HUES48 (cell line): ENCODE results near the gene BIVM.

Source experiments
- H3K27ac ChIP-seq: one replicate; pipeline ENCODE4 v1.7.0; 2013; ENCODE audit warnings: low read depth, low read length, inconsistent platforms
- H3K27me3 ChIP-seq: 2 replicates; pipeline ENCODE4 v1.6.1; 2013; ENCODE audit warnings: mild to moderate bottlenecking, low read length; ENCODE audit not compliant: control insufficient read depth, insufficient read depth
- H3K36me3 ChIP-seq: 2 replicates; pipeline ENCODE4 v1.6.1; 2013; ENCODE audit warnings: low read length; ENCODE audit not compliant: control insufficient read depth, insufficient read depth
- H3K4me1 ChIP-seq: 2 replicates; pipeline ENCODE4 v1.6.1; 2013; ENCODE audit warnings: mild to moderate bottlenecking, low read length; ENCODE audit not compliant: control insufficient read depth, insufficient read depth
- H3K4me3 ChIP-seq: 2 replicates; pipeline ENCODE4 v1.5.1; 2013; ENCODE audit warnings: mild to moderate bottlenecking, low read depth, low read length
- H3K9ac ChIP-seq: 2 replicates; pipeline ENCODE4 v1.6.1; 2013; ENCODE audit warnings: mild to moderate bottlenecking, low read depth, low read length, moderate library complexity
- H3K9me3 ChIP-seq: 2 replicates; pipeline ENCODE4 v1.6.1; 2013; ENCODE audit warnings: low read length; ENCODE audit not compliant: control insufficient read depth, insufficient read depth

The BIVM gene

DNA sequence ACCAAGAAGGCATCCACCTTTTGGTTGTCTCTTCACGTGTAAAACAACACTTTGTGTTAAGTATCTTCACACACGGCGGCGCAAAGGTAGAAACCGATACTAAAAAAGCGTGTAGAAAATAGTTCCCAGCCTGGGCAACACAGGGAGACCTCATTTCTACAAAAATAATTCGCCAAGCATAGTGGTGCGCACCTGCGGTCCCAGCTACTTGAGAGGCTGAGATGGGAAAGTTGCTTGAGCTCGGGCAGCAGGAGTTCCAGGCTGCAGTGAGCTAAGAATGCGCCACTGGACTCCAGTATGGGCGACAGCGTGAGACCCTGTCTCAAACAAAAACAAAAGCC is 46.3 kb downstream of the BIVM start:
- no peaks in the 10 kb centered on the region for H3K4me1 ChIP-seq
- peak overlapping the region; percentile 90 for H3K9ac ChIP-seq
- no peaks in the 10 kb centered on the region for H3K36me3 ChIP-seq
- H3K27me3 ChIP-seq, result no peaks in the 10 kb centered on the region
- H3K4me3 ChIP-seq, result peak overlapping the region; percentile 99
- peak overlapping the region; percentile 95 for H3K27ac ChIP-seq
- H3K9me3 ChIP-seq, result no peaks in the 10 kb centered on the region

GRCh38 chr13:102845630-102846260 is 46.8 kb downstream of the BIVM start, which contains the start of gene ERCC5:
TSS of gene ERCC5 (plus strand) at chr13:102846032. CDS start at chr13:102846267, 235 bp downstream.
- Histone ChIP-seq H3K27ac (peak within 1 kb of the TSS; percentile 95), H3K9ac (peak within 1 kb of the TSS; percentile 90), H3K27me3 (no peaks in the 10 kb centered on the region), H3K4me3 (peak within 1 kb of the TSS; percentile 99), H3K36me3 (no peaks in the 10 kb centered on the region), H3K4me1 (no peaks in the 10 kb centered on the region), H3K9me3 (no peaks in the 10 kb centered on the region)

GRCh38 chr13:102846261-102847015 is 47.5 kb downstream of the BIVM start:
- Histone ChIP-seq H3K9me3 (no peaks in the 10 kb centered on the region), H3K4me1 (no peaks in the 10 kb centered on the region), H3K27me3 (no peaks in the 10 kb centered on the region), H3K36me3 (no peaks in the 10 kb centered on the region), H3K9ac (peak overlapping the region; percentile 90), H3K4me3 (peak overlapping the region; percentile 99), H3K27ac (peak overlapping the region; percentile 95)

DNA sequence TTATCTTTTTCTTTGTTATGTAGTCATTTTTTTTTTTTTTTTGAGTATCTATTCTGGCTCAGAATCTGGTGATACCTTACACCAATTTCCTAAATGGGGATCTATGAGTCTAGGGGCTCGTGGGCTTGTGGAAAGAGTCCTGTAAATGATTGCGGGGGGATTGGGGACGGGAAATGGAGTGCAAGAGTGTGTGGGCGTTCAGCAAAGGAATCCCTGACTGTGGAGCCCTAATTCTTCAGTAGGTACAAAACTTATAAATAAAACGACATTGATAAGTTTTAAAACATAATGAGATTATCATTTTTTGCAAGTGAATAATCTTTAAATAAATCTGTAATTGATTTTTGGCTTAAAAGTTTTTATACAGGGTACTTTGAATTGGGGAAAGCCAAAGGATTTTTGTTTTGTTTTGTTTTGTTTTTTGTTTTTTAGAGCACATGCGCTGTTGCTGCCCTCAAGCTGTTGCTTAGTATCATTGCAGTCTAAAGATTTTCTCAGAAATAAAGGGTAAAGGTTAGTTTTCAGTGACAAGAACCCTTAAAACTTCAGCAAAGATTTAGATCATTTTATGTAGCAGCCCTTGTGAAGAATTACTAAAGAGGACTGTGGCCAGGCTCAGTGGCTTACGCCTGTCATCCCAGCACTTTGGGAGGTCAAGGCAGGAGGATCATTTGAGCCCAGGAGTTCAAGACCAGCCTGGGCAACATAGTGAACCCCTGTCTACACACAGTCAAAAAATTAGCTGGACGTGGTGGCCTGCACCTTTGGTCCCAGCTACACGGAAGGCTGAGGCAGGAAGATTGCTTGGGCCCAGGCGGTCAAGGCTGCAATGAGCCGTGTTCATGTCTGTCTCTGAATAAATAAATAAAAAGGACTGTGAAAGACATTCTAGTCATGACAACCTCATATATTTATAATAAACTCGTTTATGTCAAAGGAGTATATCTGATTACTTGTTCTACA is 48.6 kb downstream of the BIVM start:
- no peak overlapping the region for H3K9ac ChIP-seq
- H3K27me3 ChIP-seq, result no peaks in the 10 kb centered on the region
- H3K9me3 ChIP-seq, result no peaks in the 10 kb centered on the region
- H3K4me1 ChIP-seq, result no peaks in the 10 kb centered on the region
- no peaks in the 10 kb centered on the region for H3K36me3 ChIP-seq
- no peak overlapping the region for H3K27ac ChIP-seq
- peak overlapping the region; percentile 99 for H3K4me3 ChIP-seq

- no peaks in the 10 kb centered on the region for H3K4me1 ChIP-seq
- H3K9me3 ChIP-seq, result no peaks in the 10 kb centered on the region
- H3K4me3 ChIP-seq, result no peak overlapping the region
- H3K9ac ChIP-seq, result no peak overlapping the region
- H3K36me3 ChIP-seq, result peaks cover 6% of the 10 kb centered on the region
- no peaks in the 10 kb centered on the region for H3K27me3 ChIP-seq
- H3K27ac ChIP-seq, result no peak overlapping the region
These were observed 50.0 kb downstream of the BIVM start for GRCh38 chr13:102848956-102849355.

DNA sequence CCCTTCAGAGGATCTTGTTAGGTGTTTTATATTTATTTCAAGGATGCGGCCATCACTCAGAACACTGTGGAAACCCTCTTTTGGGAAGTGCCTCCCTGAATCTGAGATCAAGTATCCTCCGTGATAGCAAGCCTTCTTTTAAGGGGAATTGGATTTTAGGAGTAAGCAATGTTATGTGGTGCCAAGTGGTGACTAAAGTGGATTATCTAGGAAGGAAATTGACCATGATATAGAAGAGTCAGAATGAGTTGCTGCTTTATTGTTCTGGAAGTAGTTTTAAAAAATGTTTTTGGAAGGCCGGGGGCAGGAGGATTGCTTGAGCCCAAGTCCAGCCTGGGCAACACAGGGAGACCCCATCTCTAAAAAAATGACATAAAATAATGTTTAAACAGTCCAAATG is 53.6 kb downstream of the BIVM start:
- Histone ChIP-seq H3K36me3 (peaks cover 30% of the 10 kb centered on the region), H3K27ac (no peak overlapping the region), H3K27me3 (no peaks in the 10 kb centered on the region), H3K4me3 (no peak overlapping the region), H3K9ac (no peak overlapping the region), H3K4me1 (no peaks in the 10 kb centered on the region), H3K9me3 (no peaks in the 10 kb centered on the region)

- Histone ChIP-seq H3K9me3 (no peaks in the 10 kb centered on the region), H3K9ac (no peak overlapping the region), H3K27me3 (no peaks in the 10 kb centered on the region), H3K4me1 (no peaks in the 10 kb centered on the region), H3K27ac (no peak overlapping the region), H3K36me3 (peaks cover 51% of the 10 kb centered on the region), H3K4me3 (no peak overlapping the region)
These were observed 55.8 kb downstream of the BIVM start for GRCh38 chr13:102854675-102855074.

DNA sequence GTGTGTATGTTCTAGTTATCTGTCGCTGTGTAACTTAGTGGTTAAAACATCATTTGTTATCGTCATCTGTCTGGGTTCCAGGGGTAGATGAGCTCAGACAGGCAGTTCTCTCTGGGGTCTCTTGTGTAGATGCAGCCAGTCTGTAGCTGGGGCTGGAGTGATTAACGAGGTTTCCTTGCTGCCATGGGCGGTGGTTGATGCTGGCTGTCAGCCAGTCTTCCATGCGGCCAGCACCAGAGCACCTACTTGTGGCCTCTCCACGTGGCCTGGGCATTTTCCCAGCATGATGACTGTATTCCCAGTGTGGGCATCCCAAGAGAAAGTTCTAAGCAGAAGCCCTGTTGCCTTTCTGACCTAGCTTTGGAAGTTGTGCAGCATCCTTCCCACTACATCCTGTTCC is 57.6 kb downstream of the BIVM start:
- H3K36me3 ChIP-seq, result peaks cover 66% of the 10 kb centered on the region

GRCh38 chr13:102862624-102863210 is 63.8 kb downstream of the BIVM start:
- H3K9me3 ChIP-seq, result no peaks in the 10 kb centered on the region
- no peaks in the 10 kb centered on the region for H3K27me3 ChIP-seq
- H3K36me3 ChIP-seq, result peaks cover 91% of the 10 kb centered on the region
- H3K27ac ChIP-seq, result no peak overlapping the region
- no peak overlapping the region for H3K4me3 ChIP-seq
- no peak overlapping the region for H3K9ac ChIP-seq
- H3K4me1 ChIP-seq, result no peaks in the 10 kb centered on the region

More for the DNA sequence above, 57.6 kb downstream of the BIVM start:
- Histone ChIP-seq H3K9ac (no peak overlapping the region), H3K27me3 (no peaks in the 10 kb centered on the region), H3K4me1 (no peaks in the 10 kb centered on the region), H3K9me3 (no peaks in the 10 kb centered on the region), H3K27ac (no peak overlapping the region), H3K4me3 (no peak overlapping the region)

DNA sequence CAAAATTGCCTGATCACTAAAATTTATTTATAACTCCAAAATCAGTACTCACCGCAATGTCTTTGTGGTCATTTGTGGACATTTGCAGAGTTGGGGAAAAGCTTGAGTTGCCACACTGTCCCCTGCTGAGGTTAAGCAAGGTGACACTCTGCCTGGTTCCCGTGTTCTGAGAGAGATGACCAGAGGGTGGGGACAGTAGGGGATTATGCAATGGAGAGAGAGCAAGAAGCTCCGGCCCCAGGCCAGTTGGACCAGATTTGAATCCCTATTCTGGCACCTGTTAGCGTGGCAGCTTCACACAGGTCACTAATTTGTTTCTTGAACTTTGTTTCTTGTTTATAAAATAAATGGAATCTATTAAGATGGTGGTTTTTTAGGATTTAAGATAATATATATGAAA is 64.7 kb downstream of the BIVM start:
- Histone ChIP-seq H3K36me3 (peaks cover 89% of the 10 kb centered on the region), H3K27ac (no peak overlapping the region), H3K9me3 (no peaks in the 10 kb centered on the region), H3K4me3 (no peak overlapping the region), H3K4me1 (no peaks in the 10 kb centered on the region), H3K9ac (no peak overlapping the region), H3K27me3 (no peaks in the 10 kb centered on the region)
